ENCODE data around the gene HSDL2.
"Not testable (repeated sequence)": the region's sequence is repeated elsewhere in the genome, so short reads cannot be mapped to it uniquely, and the experiment has no call there.

Gene HSDL2

GRCh38 chr9:112382066-112382465 lies 2.2 kb downstream of the HSDL2 start:
- peaks cover 0 to 11% of the 10 kb centered on the region in 2 donors for H3K36me3 ChIP-seq (ENCODE audit: control insufficient read depth in 1 of 2, insufficient read depth in 2 of 2, low read length in 2 of 2)
- no peaks in the 10 kb centered on the region for H3K9me3 ChIP-seq (ENCODE audit: control insufficient read depth in 1 of 2, low read length in 2 of 2)
- no peaks in the 10 kb centered on the region for H3K27me3 ChIP-seq (ENCODE audit: low read depth, low read length)
- H3K27ac ChIP-seq (ENCODE audit: low read length), result no peak overlapping the region
- H3K4me3 ChIP-seq (ENCODE audit: low read depth in 1 of 2, low read length in 2 of 2), result no peak overlapping the region
- H3K4me1 ChIP-seq (ENCODE audit: control insufficient read depth in 1 of 2, insufficient read depth in 2 of 2, low read length in 2 of 2), result peaks cover 13 to 35% of the 10 kb centered on the region in 2 donors

DNA sequence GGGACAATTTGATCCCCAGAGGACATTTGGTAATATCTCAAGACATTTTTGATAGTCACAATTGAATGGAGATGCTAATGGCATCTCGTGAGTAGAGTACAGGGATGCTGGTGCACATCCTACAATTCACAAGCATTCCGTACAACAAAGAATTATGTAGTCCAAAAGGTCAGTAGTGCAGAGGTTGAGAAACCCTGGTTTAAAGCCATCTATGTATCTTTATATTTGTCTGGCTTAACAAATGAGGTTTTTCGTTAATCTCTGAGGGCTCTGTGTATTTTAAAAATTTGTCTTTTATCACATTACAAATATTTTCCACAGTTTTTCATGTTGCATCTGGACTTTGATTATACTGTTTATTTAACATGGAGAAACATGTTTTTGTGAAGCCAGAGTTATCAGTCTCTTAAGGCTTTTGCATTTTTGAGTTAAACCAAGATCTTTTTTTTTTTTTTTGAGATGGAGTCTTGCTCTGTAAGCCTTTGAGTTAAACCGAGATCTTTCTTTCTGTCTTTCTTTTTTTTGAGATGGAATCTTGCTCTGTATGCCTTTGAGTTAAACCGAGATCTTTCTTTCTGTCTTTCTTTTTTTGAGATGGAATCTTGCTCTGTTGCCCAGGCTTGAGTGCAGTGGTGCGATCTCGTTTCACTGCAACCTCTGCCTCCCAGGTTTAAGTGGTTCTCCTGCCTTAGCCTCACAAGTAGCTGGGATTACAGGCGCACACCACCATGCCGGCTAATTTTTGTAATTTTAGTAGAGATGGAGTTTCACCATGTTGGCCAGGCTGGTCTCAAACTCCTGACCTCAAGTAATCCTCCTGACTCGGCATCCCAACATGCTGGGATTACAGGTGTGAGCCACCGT lies 2.8 kb downstream of the HSDL2 start:
- Histone ChIP-seq H3K4me3 (ENCODE audit: low read depth in 1 of 2, low read length in 2 of 2) (no peak overlapping the region), H3K27ac (ENCODE audit: low read length) (no peak overlapping the region), H3K4me1 (ENCODE audit: control insufficient read depth in 1 of 2, insufficient read depth in 2 of 2, low read length in 2 of 2) (peaks cover 9 to 34% of the 10 kb centered on the region in 2 donors)

GRCh38 chr9:112384219-112384618 lies 4.3 kb downstream of the HSDL2 start:
- Histone ChIP-seq H3K9me3 (ENCODE audit: control insufficient read depth in 1 of 2, low read length in 2 of 2) (no peaks in the 10 kb centered on the region), H3K36me3 (ENCODE audit: control insufficient read depth in 1 of 2, insufficient read depth in 2 of 2, low read length in 2 of 2) (peaks cover 0 to 8% of the 10 kb centered on the region in 2 donors), H3K27me3 (ENCODE audit: low read depth, low read length) (no peaks in the 10 kb centered on the region), H3K4me1 (ENCODE audit: control insufficient read depth in 1 of 2, insufficient read depth in 2 of 2, low read length in 2 of 2) (peaks cover 9 to 26% of the 10 kb centered on the region in 2 donors), H3K4me3 (ENCODE audit: low read depth in 1 of 2, low read length in 2 of 2) (no peak overlapping the region), H3K27ac (ENCODE audit: low read length) (no peak overlapping the region)

More for the DNA sequence above, 2.8 kb downstream of the HSDL2 start:
- no peaks in the 10 kb centered on the region for H3K27me3 ChIP-seq (ENCODE audit: low read depth, low read length)
- peaks cover 0 to 11% of the 10 kb centered on the region in 2 donors for H3K36me3 ChIP-seq (ENCODE audit: control insufficient read depth in 1 of 2, insufficient read depth in 2 of 2, low read length in 2 of 2)
- no peaks in the 10 kb centered on the region for H3K9me3 ChIP-seq (ENCODE audit: control insufficient read depth in 1 of 2, low read length in 2 of 2)

- no peaks in the 10 kb centered on the region for H3K9me3 ChIP-seq (ENCODE audit: control insufficient read depth in 1 of 2, low read length in 2 of 2)
- H3K4me3 ChIP-seq (ENCODE audit: low read depth in 1 of 2, low read length in 2 of 2), result no peak overlapping the region
- H3K27ac ChIP-seq (ENCODE audit: low read length), result no peak overlapping the region
- no peaks in the 10 kb centered on the region for H3K27me3 ChIP-seq (ENCODE audit: low read depth, low read length)
- H3K36me3 ChIP-seq (ENCODE audit: control insufficient read depth in 1 of 2, insufficient read depth in 2 of 2, low read length in 2 of 2), result peaks cover 0 to 4% of the 10 kb centered on the region in 2 donors
- H3K4me1 ChIP-seq (ENCODE audit: control insufficient read depth in 1 of 2, insufficient read depth in 2 of 2, low read length in 2 of 2), result peaks cover 9 to 26% of the 10 kb centered on the region in 2 donors
Measured at GRCh38 chr9:112384690-112385089, 4.8 kb downstream of the HSDL2 start.

GRCh38 chr9:112387115-112387514 lies 7.2 kb downstream of the HSDL2 start:
- no peaks in the 10 kb centered on the region for H3K27me3 ChIP-seq (ENCODE audit: low read depth, low read length)
- H3K36me3 ChIP-seq (ENCODE audit: control insufficient read depth in 1 of 2, insufficient read depth in 2 of 2, low read length in 2 of 2), result no peaks in the 10 kb centered on the region
- no peak overlapping the region for H3K4me3 ChIP-seq (ENCODE audit: low read depth in 1 of 2, low read length in 2 of 2)
- H3K4me1 ChIP-seq (ENCODE audit: control insufficient read depth in 1 of 2, insufficient read depth in 2 of 2, low read length in 2 of 2), result peaks cover 4 to 18% of the 10 kb centered on the region in 2 donors
- no peak overlapping the region for H3K27ac ChIP-seq (ENCODE audit: low read length)
- no peaks in the 10 kb centered on the region for H3K9me3 ChIP-seq (ENCODE audit: control insufficient read depth in 1 of 2, low read length in 2 of 2)

GRCh38 chr9:112389897-112390296 lies 10.0 kb downstream of the HSDL2 start:
- not testable (repeated sequence) for H3K4me3 ChIP-seq (ENCODE audit: low read depth in 1 of 2, low read length in 2 of 2); H3K4me1 ChIP-seq (ENCODE audit: control insufficient read depth in 1 of 2, insufficient read depth in 2 of 2, low read length in 2 of 2); H3K36me3 ChIP-seq (ENCODE audit: control insufficient read depth in 1 of 2, insufficient read depth in 2 of 2, low read length in 2 of 2); H3K27me3 ChIP-seq (ENCODE audit: low read depth, low read length); H3K9me3 ChIP-seq (ENCODE audit: control insufficient read depth in 1 of 2, low read length in 2 of 2); H3K27ac ChIP-seq (ENCODE audit: low read length)

- not testable (repeated sequence) for H3K27me3 ChIP-seq (ENCODE audit: low read depth, low read length); H3K4me1 ChIP-seq (ENCODE audit: control insufficient read depth in 1 of 2, insufficient read depth in 2 of 2, low read length in 2 of 2); H3K9me3 ChIP-seq (ENCODE audit: control insufficient read depth in 1 of 2, low read length in 2 of 2); H3K4me3 ChIP-seq (ENCODE audit: low read depth in 1 of 2, low read length in 2 of 2); H3K36me3 ChIP-seq (ENCODE audit: control insufficient read depth in 1 of 2, insufficient read depth in 2 of 2, low read length in 2 of 2); H3K27ac ChIP-seq (ENCODE audit: low read length)
Measured at GRCh38 chr9:112391936-112392560, 12.1 kb downstream of the HSDL2 start.

GRCh38 chr9:112393146-112393545 lies 13.2 kb downstream of the HSDL2 start:
- not testable (repeated sequence) for H3K27ac ChIP-seq (ENCODE audit: low read length); H3K4me3 ChIP-seq (ENCODE audit: low read depth in 1 of 2, low read length in 2 of 2); H3K36me3 ChIP-seq (ENCODE audit: control insufficient read depth in 1 of 2, insufficient read depth in 2 of 2, low read length in 2 of 2); H3K4me1 ChIP-seq (ENCODE audit: control insufficient read depth in 1 of 2, insufficient read depth in 2 of 2, low read length in 2 of 2); H3K9me3 ChIP-seq (ENCODE audit: control insufficient read depth in 1 of 2, low read length in 2 of 2); H3K27me3 ChIP-seq (ENCODE audit: low read depth, low read length)

- H3K4me3 ChIP-seq (ENCODE audit: low read depth in 1 of 2, low read length in 2 of 2), result no peak overlapping the region
- no peaks in the 10 kb centered on the region for H3K27me3 ChIP-seq (ENCODE audit: low read depth, low read length)
- H3K4me1 ChIP-seq (ENCODE audit: control insufficient read depth in 1 of 2, insufficient read depth in 2 of 2, low read length in 2 of 2), result no peaks in the 10 kb centered on the region
- no peak overlapping the region for H3K27ac ChIP-seq (ENCODE audit: low read length)
- H3K9me3 ChIP-seq (ENCODE audit: control insufficient read depth in 1 of 2, low read length in 2 of 2), result no peaks in the 10 kb centered on the region
- no peaks in the 10 kb centered on the region for H3K36me3 ChIP-seq (ENCODE audit: control insufficient read depth in 1 of 2, insufficient read depth in 2 of 2, low read length in 2 of 2)
Measured at GRCh38 chr9:112396416-112396815, 16.5 kb downstream of the HSDL2 start.

DNA sequence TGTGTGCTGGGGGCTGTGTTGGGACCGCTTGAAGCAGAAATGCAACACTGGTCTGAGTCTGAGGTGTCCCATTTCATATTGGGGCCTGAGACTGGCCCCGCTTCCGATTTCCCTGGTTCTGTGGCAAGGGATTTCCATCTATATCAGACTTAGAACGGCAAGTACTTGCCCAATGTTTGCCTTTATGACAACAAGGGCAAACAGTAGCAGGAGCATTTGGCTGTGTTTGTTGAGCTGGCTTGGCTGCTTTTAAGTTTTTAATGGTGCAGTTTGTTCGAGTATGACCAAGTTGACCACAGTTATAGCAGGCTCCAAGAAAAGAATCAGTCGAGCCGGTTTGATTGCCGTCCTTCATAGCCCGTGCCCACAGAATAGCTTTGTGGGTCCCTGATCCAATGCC lies 17.0 kb downstream of the HSDL2 start:
- no peaks in the 10 kb centered on the region for H3K27me3 ChIP-seq (ENCODE audit: low read depth, low read length)
- no peaks in the 10 kb centered on the region for H3K36me3 ChIP-seq (ENCODE audit: control insufficient read depth in 1 of 2, insufficient read depth in 2 of 2, low read length in 2 of 2)
- H3K4me1 ChIP-seq (ENCODE audit: control insufficient read depth in 1 of 2, insufficient read depth in 2 of 2, low read length in 2 of 2), result no peaks in the 10 kb centered on the region
- H3K9me3 ChIP-seq (ENCODE audit: control insufficient read depth in 1 of 2, low read length in 2 of 2), result no peaks in the 10 kb centered on the region
- H3K27ac ChIP-seq (ENCODE audit: low read length), result no peak overlapping the region
- no peak overlapping the region for H3K4me3 ChIP-seq (ENCODE audit: low read depth in 1 of 2, low read length in 2 of 2)

DNA sequence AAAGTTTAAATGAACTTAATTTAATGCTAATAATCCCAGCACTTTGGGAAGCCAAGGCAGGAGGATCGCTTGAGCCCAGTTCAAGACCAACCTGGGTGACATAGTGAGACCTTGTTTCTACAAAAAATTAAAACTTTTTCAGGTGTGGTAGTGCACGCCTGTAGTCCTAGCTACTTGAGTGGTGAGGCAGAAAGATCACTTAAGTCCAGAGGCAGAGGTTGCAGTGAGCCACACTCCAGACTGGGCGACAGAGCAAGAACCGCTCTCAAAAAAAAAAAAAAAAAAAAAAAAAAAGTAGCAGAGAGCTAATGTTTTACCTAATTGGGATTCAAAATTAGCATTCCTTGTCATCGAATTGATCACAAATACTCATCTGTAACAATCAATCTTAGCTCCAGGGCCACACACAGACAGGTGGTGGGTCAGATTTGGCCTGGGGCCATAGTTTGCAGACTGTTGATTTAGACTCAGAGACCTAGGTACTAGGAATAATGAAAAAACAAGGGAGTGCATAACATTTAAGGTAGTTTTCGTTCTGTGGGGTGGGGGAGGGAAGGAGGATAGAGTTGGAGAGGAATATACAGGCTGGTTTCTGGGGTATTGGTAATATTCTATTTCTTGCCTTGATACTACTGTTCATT lies 21.4 kb downstream of the HSDL2 start:
- Histone ChIP-seq H3K4me3 (ENCODE audit: low read depth in 1 of 2, low read length in 2 of 2) (no peak overlapping the region), H3K27me3 (ENCODE audit: low read depth, low read length) (no peaks in the 10 kb centered on the region), H3K4me1 (ENCODE audit: control insufficient read depth in 1 of 2, insufficient read depth in 2 of 2, low read length in 2 of 2) (peaks cover 0 to 2% of the 10 kb centered on the region in 2 donors), H3K9me3 (ENCODE audit: control insufficient read depth in 1 of 2, low read length in 2 of 2) (no peaks in the 10 kb centered on the region), H3K27ac (ENCODE audit: low read length) (no peak overlapping the region), H3K36me3 (ENCODE audit: control insufficient read depth in 1 of 2, insufficient read depth in 2 of 2, low read length in 2 of 2) (no peaks in the 10 kb centered on the region)

Measured in muscle layer of duodenum (tissue), 2 donors.